Effector memory CD8-positive, alpha-beta T cell (primary cell): ENCODE data around the gene PCBD2.

Experiments used
- ATAC-seq: fragments of 150-1000 bp; cut with Tn5 transposase; replicated peaks from 2 replicates; pipeline ENCODE4 v1.10.0; 2021; ENCODE audit warnings: mild to moderate bottlenecking, moderate library complexity
- DNase-seq, 3 experiments: peaks; one replicate each; pipeline ENCODE4 v3.0.0; 2021
- H3K27ac Mint-ChIP-seq, 2 donors: one replicate each; pipeline ENCODE4 v1.8.0; 2022; ENCODE audit warnings: mild to moderate bottlenecking in 2 of 2, mixed read lengths in 2 of 2, moderate library complexity in 2 of 2
- H3K27me3 Mint-ChIP-seq, 2 donors: one replicate each; pipeline ENCODE4 v1.8.0; 2022; ENCODE audit warnings: mixed read lengths in 2 of 2
- H3K36me3 Mint-ChIP-seq: one replicate; pipeline ENCODE4 v1.8.0; 2022; ENCODE audit warnings: mild to moderate bottlenecking, moderate library complexity, mixed read lengths; ENCODE audit not compliant: insufficient read depth
- H3K4me1 Mint-ChIP-seq, 2 donors: one replicate each; pipeline ENCODE4 v1.8.0; 2022; ENCODE audit warnings: low read depth in 2 of 2, mixed read lengths in 2 of 2
- H3K4me3 Mint-ChIP-seq, 2 donors: one replicate each; pipeline ENCODE4 v1.8.0; 2022; ENCODE audit warnings: mild to moderate bottlenecking in 2 of 2, mixed read lengths in 2 of 2, moderate library complexity in 2 of 2
- H3K9me3 Mint-ChIP-seq, 2 donors: one replicate each; pipeline ENCODE4 v1.8.0; 2022; ENCODE audit warnings: mixed read lengths in 2 of 2

The PCBD2 gene

DNA sequence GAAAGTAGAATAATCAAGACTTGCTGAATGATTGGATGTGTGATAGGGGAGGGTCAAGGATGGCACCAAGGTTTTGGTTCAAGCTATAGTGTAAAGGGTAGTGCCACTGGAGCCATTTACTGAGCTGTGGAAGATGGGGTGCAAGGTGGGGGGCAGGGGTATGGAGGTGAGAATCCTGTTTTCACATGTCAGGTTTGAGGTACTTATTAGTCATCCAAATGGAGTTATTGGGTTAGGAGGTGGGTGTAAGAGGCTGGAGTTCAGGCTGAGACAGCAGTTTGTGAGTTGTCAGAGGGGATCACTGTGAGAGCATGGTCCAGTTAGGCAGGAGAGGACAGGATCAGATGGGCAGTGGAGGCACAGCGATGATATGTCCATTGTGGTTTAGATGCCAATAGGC is 8.9 kb downstream of the PCBD2 start:
- Mint-ChIP-seq H3K4me3 (no peak overlapping the region), H3K4me1 (peaks cover 0 to 2% of the 10 kb centered on the region in 2 donors), H3K27ac (no peak overlapping the region), H3K9me3 (no peaks in the 10 kb centered on the region), H3K27me3 (no peaks in the 10 kb centered on the region), H3K36me3 (no peaks in the 10 kb centered on the region)
- no peak for DNase-seq
- ATAC-seq = no peak

DNA sequence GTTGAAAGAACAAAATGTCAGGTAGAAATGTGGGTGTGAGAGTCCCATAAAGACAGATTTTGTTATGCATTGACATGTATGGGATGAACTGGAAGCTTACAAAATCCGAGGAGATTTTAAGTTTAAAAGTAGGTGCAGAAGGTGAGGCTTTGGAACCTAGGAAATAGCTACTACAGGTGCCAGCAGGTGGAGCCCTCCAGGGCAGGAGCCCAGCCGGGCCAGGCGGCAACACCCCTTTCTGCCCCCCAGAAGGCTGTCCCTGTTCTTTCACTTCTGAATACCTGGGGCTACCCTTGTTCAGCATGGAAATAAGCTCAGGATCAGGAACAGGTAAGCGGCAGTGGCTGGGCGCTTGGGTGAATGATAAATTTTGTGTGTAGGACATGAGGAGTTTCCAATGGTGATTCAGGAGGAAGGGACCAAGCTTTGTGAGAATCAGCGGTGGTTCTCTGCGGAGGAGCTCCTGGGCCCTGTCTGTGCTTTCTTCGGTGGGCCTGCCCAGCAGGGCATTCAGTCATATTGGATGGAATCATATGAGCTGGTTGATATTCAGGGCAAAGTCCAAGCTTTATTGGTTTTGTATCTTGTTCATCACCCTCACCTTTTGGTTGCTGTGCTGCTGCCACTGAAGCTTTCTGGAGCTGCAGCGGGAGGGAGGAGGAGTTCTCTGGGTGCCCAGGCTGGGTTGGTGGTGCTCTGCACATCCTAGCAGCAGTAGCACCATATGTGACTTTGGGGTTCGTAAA is 12.3 kb downstream of the PCBD2 start:
- peak overlapping the region in 1 of 2 donors; percentile 36 for H3K27ac Mint-ChIP-seq
- H3K4me1 Mint-ChIP-seq = peaks cover 0 to 2% of the 10 kb centered on the region in 2 donors
- no peak overlapping the region for H3K4me3 Mint-ChIP-seq
- no peaks in the 10 kb centered on the region for H3K36me3 Mint-ChIP-seq
- DNase-seq (no peak), ATAC-seq (no peak)
- H3K9me3 Mint-ChIP-seq = no peaks in the 10 kb centered on the region
- H3K27me3 Mint-ChIP-seq = no peaks in the 10 kb centered on the region

DNA sequence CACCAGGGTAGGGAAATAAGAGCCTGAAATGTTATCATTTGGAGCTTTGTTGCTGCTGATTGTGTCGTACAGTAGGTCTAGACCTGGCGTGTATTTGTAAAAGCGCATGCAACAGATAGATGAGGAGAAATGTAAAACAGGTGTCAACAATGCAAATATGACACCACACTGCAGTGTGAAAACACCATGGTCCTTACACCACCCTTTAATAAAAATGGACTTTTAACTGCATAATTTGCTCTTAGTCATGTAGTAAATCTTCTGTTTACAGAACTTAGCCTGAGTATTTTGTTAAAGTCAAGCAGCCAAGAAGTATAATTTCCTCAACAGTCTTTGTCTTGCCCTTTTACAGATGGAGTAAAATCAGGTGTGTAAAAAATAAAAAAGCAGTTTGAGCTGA is 13.9 kb downstream of the PCBD2 start:
- no peak overlapping the region for H3K4me3 Mint-ChIP-seq
- no peak for ATAC-seq
- no peak overlapping the region for H3K27ac Mint-ChIP-seq
- no peak for DNase-seq
- no peaks in the 10 kb centered on the region for H3K27me3 Mint-ChIP-seq
- H3K36me3 Mint-ChIP-seq = no peaks in the 10 kb centered on the region
- H3K9me3 Mint-ChIP-seq = no peaks in the 10 kb centered on the region
- H3K4me1 Mint-ChIP-seq = peaks cover 0 to 2% of the 10 kb centered on the region in 2 donors

DNA sequence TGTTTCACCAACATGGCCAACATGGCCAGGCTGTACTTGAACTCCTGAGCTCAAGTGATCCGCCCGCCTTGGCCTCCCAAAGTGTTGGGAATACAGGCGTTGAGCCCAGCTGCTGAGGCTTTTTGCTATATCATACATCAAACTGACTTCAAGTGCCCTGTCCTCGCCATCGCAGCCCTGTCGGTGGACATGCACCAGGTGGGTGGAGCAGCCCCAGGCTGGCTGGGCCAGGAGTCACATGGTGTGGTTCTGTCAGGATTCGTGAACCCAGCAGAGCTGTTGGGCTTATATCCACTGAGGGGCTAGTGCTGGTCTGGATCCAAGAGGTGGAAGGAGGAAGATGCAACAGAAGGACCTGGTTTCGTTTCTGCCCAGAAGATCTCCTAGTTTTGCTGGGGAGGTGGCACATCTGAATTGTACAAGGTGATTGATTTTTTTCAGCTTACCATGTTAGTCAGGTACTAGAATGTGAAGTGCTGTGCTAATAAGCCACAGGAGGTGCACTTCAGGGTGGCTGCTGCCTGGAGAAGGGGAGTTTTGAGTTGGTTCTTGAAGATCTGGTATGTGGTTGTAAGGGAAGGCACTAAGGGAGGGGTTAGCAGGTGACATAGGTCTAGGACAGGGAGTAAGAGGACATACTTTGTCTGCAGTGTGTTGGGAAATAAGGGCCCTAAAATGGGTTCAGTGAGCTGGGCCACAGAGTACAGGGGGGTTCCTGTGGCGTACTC is 16.1 kb downstream of the PCBD2 start:
- Mint-ChIP-seq H3K36me3 (no peaks in the 10 kb centered on the region), H3K27ac (no peak overlapping the region), H3K9me3 (no peaks in the 10 kb centered on the region), H3K4me1 (peaks cover 0 to 2% of the 10 kb centered on the region in 2 donors), H3K4me3 (no peak overlapping the region), H3K27me3 (no peaks in the 10 kb centered on the region)
- ATAC-seq (no peak), DNase-seq (no peak)

DNA sequence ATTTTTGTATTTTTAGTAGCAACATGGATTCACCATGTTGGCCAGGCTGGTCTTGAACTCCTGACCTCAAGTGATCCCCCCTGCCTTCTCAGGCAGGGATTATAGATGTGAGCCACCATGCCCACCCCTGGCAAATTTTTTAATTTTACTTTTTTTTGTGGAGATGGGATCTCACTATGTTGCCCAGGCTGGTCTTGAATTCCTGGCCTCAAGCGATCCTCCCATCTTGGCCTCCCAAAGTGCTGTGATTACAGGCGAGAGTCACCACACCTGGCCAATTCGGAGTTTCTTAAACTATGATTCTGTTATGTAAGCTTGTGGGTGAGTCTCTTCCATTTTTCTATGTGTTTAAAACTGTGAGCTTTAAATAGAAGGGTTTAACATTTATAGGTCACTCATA is 27.6 kb downstream of the PCBD2 start:
- peaks cover 0 to 3% of the 10 kb centered on the region in 2 donors for H3K4me1 Mint-ChIP-seq
- H3K27me3 Mint-ChIP-seq = no peaks in the 10 kb centered on the region
- no peak overlapping the region for H3K4me3 Mint-ChIP-seq
- DNase-seq (no peak), ATAC-seq (no peak)
- peaks cover 11% of the 10 kb centered on the region for H3K36me3 Mint-ChIP-seq
- H3K27ac Mint-ChIP-seq = no peak overlapping the region
- H3K9me3 Mint-ChIP-seq = no peaks in the 10 kb centered on the region

DNA sequence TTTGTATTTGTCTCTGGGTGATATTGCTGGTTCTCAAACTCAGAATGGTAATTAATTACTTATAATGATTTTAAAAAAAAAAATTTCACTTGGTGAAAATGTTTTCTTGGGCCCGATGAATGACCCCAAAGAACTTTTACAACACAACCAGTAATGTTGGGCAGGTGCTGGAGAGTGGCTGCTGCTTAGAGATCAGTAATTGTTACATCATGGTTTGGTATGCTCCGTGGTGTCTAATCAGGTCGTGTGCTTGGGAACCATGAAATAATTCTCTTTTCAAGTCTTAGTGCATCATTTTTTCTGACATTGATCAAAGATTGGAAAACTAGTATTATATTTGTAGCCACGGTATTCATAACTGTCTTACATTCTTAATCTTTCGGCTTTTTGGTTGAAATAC is 29.3 kb downstream of the PCBD2 start:
- no peak for ATAC-seq
- H3K9me3 Mint-ChIP-seq = no peaks in the 10 kb centered on the region
- peaks cover 11% of the 10 kb centered on the region for H3K36me3 Mint-ChIP-seq
- no peaks in the 10 kb centered on the region for H3K4me1 Mint-ChIP-seq
- H3K27me3 Mint-ChIP-seq = no peaks in the 10 kb centered on the region
- H3K4me3 Mint-ChIP-seq = no peak overlapping the region
- no peak for DNase-seq
- H3K27ac Mint-ChIP-seq = no peak overlapping the region

DNA sequence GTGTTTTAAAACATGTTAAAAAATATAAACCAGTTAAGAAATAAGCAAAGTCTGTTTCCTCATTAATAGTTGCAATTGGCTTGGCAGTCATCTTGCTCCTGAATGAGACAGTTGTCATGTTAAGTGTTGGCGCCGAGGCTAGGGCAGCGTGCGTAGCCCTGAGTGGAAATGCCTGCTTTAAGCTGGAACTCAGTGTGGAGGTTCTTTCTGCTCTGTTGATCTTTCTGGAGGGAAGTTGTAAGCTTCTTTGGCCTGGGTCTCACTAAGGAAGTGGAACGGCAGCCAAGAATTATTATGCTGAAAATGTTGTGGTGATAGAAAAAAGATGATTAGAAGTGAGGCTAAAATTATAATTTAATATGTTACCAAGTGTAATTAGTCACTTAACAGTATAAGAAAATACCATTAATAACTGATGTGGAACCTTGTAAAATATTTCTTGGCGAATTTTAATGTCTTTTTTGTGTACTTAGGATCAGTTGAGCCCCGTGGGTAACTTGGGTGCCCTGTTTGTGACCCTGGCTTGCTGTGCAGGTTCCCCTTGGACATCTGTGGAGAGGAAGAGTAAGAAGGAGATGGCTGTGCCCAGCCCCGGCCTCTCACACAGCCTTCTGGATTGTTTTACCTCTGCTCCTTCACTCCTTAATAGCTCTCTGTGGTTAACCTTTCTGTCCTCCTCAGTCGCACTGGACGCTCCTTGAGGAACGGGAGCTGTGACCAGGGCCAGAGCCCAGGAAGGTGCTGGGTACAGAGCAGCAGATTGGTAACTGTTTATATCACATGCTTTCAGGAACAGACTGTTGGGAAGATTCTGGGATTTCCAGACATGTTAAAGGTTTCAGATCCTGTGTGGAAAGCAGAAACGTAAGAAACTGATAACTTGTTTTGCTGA is 31.0 kb downstream of the PCBD2 start:
- H3K4me3 Mint-ChIP-seq = no peak overlapping the region
- ATAC-seq (no peak), DNase-seq (no peak)
- no peaks in the 10 kb centered on the region for H3K9me3 Mint-ChIP-seq
- H3K27ac Mint-ChIP-seq = no peak overlapping the region
- H3K36me3 Mint-ChIP-seq = peaks cover 16% of the 10 kb centered on the region
- no peaks in the 10 kb centered on the region for H3K27me3 Mint-ChIP-seq
- no peaks in the 10 kb centered on the region for H3K4me1 Mint-ChIP-seq

DNA sequence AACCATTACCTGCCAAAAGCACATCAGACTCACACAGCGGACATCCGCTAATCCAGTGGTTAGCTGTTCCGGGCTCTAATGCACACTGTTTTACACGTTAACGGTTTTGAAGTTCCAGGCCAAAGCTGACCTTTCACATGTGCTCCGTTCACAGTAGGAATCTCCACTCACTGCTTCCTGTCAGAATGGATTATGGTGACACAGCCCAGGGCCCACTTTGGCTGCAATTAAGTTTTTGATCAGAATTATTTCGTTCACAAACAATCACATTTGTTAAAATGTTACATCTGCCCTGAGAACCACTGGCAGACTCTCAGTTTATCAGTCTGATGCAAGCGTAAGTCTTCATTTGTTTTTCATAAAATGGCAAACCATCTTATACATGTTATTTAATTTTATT is 32.6 kb downstream of the PCBD2 start:
- no peak for DNase-seq
- Mint-ChIP-seq H3K36me3 (peaks cover 16% of the 10 kb centered on the region), H3K27me3 (no peaks in the 10 kb centered on the region), H3K27ac (no peak overlapping the region), H3K4me3 (no peak overlapping the region), H3K9me3 (no peaks in the 10 kb centered on the region), H3K4me1 (no peaks in the 10 kb centered on the region)
- no peak for ATAC-seq

DNA sequence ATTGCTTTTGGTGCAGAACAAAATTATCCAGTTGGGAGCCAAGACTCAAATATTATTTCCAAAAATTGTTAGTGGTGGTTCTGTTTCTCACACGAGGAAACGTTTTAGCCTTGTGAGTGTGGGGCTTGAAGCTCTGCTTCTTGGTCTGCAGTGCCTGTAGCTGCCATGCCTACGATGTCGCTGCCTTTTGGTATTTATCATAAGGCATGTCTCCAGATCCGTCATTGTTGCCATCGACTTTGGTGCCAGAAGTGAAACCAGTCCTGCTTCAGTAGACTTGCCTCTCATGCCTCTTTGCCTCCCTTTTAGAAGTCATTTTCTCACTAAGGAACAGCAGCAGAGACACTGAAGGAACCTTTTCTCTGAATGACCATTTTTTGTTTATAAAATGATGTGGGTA is 33.1 kb downstream of the PCBD2 start:
- Mint-ChIP-seq H3K4me1 (no peaks in the 10 kb centered on the region), H3K36me3 (peaks cover 16% of the 10 kb centered on the region), H3K4me3 (no peak overlapping the region), H3K27me3 (no peaks in the 10 kb centered on the region), H3K9me3 (no peaks in the 10 kb centered on the region), H3K27ac (no peak overlapping the region)
- ATAC-seq = no peak
- no peak for DNase-seq

DNA sequence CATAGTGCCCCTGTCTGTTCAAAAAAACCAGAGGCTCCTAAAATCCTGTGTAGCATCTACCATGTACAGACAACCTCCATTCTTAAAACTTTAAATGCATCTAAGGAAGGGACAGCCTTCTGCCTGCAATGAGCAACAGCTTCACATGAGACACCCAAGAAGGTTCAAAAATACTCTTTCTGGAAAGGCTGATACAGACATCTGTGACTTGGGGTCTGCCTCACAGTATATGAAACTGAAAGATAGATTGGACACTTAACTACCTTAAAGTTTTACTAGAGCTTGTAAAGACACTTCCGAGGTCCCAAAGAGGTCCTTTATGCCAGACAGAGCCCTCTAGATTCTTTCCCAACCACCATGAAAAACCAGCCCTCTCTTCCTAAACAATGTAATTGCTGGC is 34.6 kb downstream of the PCBD2 start:
- Mint-ChIP-seq H3K4me3 (no peak overlapping the region), H3K9me3 (no peaks in the 10 kb centered on the region), H3K36me3 (peaks cover 16% of the 10 kb centered on the region), H3K4me1 (no peaks in the 10 kb centered on the region), H3K27me3 (no peaks in the 10 kb centered on the region), H3K27ac (no peak overlapping the region)
- DNase-seq = no peak
- ATAC-seq = no peak

DNA sequence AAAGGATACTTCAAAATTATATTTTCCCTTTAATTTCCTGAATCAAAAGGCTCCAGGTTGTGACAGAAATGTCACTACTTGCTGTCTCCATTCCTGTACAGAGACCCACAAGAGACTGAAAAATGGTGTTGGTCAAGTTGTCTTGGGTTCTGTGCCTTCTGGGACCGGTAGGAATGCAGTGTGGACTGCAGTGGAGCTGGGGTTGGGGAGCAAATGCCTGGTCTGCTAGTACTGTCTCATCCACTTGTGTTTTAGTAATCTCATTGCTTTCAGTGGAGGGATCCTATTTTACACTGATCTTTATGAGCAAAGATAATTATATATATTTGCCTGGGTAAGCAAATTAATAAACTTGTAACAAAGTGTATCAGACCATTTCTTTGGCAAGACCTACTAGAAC is 38.6 kb downstream of the PCBD2 start:
- ATAC-seq = no peak
- Mint-ChIP-seq H3K9me3 (no peaks in the 10 kb centered on the region), H3K36me3 (peaks cover 8% of the 10 kb centered on the region), H3K4me3 (no peak overlapping the region), H3K27ac (no peak overlapping the region), H3K27me3 (no peaks in the 10 kb centered on the region), H3K4me1 (no peaks in the 10 kb centered on the region)
- no peak for DNase-seq

DNA sequence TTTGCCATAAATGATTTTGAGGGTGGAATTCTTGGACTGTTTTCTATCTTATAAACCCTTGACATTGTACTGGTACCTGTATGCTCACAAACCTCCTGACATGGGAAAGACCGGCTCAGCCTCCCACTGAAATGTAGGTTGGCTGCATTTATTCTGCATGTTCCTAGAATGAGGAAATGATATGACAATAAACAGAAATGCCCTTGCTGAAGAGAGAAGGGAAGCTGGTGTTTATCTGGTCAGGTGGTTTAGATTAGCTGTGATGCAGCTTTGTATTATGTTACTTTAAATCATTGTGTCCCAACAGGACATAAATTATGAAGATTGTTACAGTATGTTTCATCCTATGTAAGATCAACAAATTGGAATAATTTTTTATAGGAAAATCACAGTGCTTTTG is 39.7 kb downstream of the PCBD2 start:
- Mint-ChIP-seq H3K27me3 (no peaks in the 10 kb centered on the region), H3K27ac (no peak overlapping the region), H3K36me3 (peaks cover 14% of the 10 kb centered on the region), H3K4me1 (no peaks in the 10 kb centered on the region), H3K9me3 (no peaks in the 10 kb centered on the region), H3K4me3 (no peak overlapping the region)
- no peak for DNase-seq
- no peak for ATAC-seq

DNA sequence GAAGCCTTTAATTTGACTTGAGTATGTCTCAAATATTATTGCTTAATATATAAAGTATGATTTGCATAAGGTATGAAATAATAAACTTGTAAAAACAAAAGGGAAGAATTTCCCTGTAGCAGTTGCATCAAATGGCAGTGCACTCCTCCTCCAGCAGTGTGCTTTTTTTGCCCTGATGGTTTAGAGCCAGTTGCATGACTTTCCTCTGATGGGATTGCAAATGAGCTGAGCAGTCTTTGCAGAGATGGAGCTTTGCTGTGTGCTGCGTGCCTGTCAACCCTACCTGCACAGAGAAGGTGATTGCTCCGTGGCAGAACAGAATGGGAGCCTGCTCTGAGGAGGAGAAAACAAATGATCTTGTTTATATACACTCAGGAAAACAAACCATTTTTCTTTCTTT is 40.1 kb downstream of the PCBD2 start:
- ATAC-seq (no peak), DNase-seq (no peak)
- peaks cover 9% of the 10 kb centered on the region for H3K36me3 Mint-ChIP-seq
- H3K27me3 Mint-ChIP-seq = no peaks in the 10 kb centered on the region
- no peak overlapping the region for H3K4me3 Mint-ChIP-seq
- no peak overlapping the region for H3K27ac Mint-ChIP-seq
- H3K4me1 Mint-ChIP-seq = no peaks in the 10 kb centered on the region
- no peaks in the 10 kb centered on the region for H3K9me3 Mint-ChIP-seq
